CD4-positive, alpha-beta T cell treated with Interferon gamma for 1 hour (primary cell): Measurements from ENCODE around the gene ZDHHC8.
A peak's percentile ranks its signal among the peaks of the same experiment; 100 is the strongest.

Experiments
- DNase-seq: peaks from one replicate; pipeline ENCODE4 v3.0.0-alpha.2; 2020

The ZDHHC8 gene

GRCh38 chr22:20114506-20115475, 16.8 kb upstream of the ZDHHC8 start:
- DNase-seq: no peak

DNA sequence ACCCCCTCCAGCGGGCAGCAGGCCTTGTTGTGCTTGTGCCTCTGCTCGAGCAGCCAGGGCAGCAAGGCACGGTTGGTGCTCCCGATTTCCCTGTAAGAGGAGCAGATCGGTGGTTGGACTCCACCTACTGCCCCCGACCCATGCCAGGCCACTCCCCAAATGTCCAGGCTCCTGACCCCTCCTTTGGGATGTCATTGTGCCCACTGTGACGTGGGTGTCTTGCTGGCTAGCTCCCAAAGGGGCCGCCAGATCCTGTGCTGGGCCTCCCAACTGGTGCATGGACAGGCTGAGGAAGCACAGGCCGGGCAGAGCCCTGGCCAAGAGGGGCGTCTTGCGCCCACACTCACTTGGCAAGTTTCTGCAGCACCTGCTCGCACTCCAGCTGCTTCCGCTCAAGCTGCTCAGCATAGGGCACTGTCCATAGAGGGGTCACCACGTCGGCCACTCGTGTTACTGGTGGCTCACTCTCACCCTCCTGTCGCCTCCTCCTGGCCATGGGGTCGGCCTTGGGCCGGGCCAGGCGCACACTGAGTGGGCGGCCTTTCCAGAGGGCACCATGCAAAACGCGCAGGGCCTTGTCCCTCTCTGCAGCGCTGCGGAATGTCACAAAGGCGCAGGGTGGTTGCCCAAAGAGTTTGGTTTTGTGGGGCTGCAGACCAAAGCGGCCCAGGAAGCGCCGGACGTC, 15.8 kb upstream of the ZDHHC8 start, which contains the start of gene RANBP1:
TSS of gene RANBP1 (plus strand) at position 414 of the 685 bp plus-strand sequence. CDS start at position 495, 81 bp downstream.
- no peak for DNase-seq

GRCh38 chr22:20116376-20116950, 15.1 kb upstream of the ZDHHC8 start:
- DNase-seq: no peak

GRCh38 chr22:20116951-20117632, 14.5 kb upstream of the ZDHHC8 start, which contains the start of gene TRMT2A:
TRMT2A (minus strand) TSS chr22:20117226; CDS start chr22:20116906, 320 bp downstream.
- peak; percentile 97 for DNase-seq

- peak; percentile 39 for DNase-seq
Observed at GRCh38 chr22:20117633-20118299, 13.8 kb upstream of the ZDHHC8 start.

- no peak for DNase-seq
Observed at GRCh38 chr22:20118300-20119020, 13.1 kb upstream of the ZDHHC8 start.

- DNase-seq: no peak
Observed at GRCh38 chr22:20121856-20122415, 9.7 kb upstream of the ZDHHC8 start.

DNA sequence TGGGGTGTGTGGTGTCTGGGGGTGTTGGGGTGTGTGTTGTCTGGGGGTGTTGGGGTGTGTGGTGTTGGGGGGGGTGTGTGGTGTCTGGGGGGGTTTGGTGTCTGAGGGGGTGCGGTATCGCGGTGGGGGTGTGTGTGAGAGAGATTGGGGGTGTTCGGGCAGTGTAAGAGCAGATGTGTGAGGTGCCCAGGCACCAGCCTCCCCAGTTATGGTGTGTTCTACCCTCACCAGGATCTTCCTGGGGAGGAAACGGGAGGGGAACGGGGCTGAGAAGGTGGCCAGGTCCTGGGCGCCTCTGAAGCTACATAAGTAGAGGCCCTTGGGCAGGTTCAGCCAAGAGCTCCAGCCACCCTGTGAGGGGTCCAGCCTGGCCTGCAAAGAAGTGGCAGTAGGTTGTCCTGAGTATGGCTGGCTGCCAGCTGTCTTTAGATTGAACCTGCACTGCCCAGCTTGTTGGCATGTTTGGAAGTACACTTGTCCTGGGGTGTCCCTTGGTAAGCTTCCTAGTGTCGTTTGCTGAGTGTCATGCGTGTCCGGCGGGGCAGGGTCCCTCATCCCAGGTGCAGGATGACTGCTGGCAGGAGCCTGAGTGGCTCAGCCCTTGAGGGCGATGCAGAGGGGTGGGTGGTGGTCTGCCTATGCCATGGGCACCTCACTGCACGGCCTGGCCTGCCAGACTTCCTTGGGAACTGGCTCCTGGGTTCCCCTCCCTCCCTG, 8.1 kb upstream of the ZDHHC8 start:
- no peak for DNase-seq

DNA sequence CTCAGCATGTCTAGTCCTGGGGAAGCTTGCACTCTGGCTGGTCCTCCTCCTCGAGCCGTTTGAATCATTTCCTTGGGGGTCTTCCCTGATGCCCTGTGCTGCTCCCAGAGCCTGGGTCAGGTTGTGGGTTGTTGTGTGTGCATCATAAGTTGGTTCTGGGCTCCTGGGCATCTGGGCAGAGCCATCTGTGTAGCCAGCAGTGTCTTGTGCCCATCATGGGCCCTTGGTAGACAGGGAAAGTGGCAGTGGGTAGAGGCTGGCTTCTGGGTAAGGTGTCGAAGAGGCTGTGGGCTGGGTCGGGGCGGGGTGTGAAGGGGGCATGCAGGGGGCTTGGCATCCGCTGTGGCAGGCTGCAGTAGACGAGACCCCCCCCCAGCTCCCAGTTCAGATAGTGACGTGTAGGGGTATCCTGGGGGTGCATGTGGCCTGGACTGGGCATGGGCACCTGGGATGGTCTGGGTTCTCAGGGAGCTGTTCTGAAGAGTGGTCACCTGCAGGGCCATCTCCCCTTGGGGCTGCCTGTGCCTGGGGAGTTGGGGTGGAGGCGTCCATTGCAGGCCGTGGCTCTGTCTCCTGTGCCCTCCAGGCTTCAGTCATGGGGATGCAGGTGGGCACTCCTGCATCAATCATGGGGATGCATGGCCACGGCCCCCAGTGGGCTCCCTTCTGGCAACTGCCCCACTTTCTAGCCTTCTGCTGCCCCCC, 7.4 kb upstream of the ZDHHC8 start:
- DNase-seq: no peak

- DNase-seq: no peak
Observed at GRCh38 chr22:20125201-20126174, 6.1 kb upstream of the ZDHHC8 start.

- DNase-seq: no peak
Observed at GRCh38 chr22:20126284-20127029, 5.1 kb upstream of the ZDHHC8 start.

- no peak for DNase-seq
Observed at GRCh38 chr22:20127318-20127868, 4.2 kb upstream of the ZDHHC8 start.

DNA sequence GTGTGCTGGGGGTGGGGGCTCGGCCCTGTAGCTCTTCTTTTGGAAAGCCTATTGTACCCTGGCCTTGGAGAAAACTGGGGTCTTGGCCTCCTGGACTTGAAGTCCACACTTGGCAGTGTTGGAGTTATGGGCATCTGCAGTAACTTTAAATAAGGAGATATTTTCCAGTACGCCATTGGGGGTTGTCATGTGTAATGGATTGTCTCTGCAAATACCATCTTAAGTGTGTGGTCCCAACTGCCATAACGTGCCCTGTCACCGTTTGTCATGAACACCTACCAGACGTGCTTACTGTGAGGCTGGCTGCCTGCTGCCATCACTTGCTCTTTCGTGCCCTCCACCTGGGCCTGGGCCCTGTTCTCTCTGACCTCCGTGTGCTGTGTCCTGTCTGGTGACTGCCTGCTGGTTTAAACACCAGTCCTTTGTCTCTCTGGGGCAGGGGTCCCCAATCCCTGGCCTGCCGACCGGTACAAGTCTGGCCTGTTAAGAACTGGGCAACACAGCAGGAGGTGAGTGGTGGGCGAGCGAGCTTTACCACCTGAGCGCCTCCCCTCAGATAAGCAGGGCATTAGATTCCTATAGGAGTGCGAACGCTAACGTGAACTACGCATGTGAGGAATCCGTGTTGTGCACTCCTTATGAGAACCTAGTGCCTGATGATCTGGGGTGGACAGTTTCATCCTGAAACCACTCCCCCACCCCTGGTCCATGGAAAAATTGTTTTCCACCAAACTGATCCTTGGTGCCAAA, 3.6 kb upstream of the ZDHHC8 start:
- DNase-seq: no peak

DNA sequence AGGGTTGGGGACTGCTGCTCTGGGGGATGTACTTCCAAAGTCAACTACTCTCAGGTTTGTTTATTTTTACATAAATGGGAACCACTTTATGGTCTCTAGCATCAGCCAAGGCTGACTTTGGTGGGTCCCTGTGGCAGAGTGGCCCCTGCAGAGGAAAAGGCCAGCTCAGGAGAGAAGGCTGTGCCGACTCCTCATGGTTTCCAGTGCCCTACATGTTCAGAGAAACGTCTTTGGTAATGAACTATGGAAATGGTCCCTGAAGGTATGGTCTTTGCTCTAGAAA, 3.0 kb upstream of the ZDHHC8 start:
- no peak for DNase-seq

GRCh38 chr22:20128902-20129746, 2.5 kb upstream of the ZDHHC8 start:
- peak; percentile 34 for DNase-seq

GRCh38 chr22:20129747-20130014, 1.9 kb upstream of the ZDHHC8 start:
- DNase-seq: no peak
